ENCODE results near the gene WFDC1.
"Not testable (repeated sequence)": the region's sequence is repeated elsewhere in the genome, so short reads cannot be mapped to it uniquely, and the experiment has no call there.

The WFDC1 gene

GRCh38 chr16:84330685-84331050, 36.0 kb downstream of the WFDC1 start:
- DNase-seq: no peak

- no peak for DNase-seq
Measured at GRCh38 chr16:84331998-84332780, 37.5 kb downstream of the WFDC1 start.

GRCh38 chr16:84332975-84333684, 38.5 kb downstream of the WFDC1 start:
- no peak for DNase-seq

GRCh38 chr16:84334058-84334457, 39.4 kb downstream of the WFDC1 start:
- DNase-seq: no peak

GRCh38 chr16:84334482-84334881, 39.8 kb downstream of the WFDC1 start:
- no peak for DNase-seq

- not testable (repeated sequence) for DNase-seq
Measured at GRCh38 chr16:84337236-84337635, 42.6 kb downstream of the WFDC1 start.

GRCh38 chr16:84339311-84339710, 44.6 kb downstream of the WFDC1 start:
- DNase-seq: no peak

- no peak for DNase-seq
Measured at GRCh38 chr16:84339766-84340165, 45.1 kb downstream of the WFDC1 start.

- DNase-seq: no peak
Measured at GRCh38 chr16:84340325-84341040, 45.8 kb downstream of the WFDC1 start.

GRCh38 chr16:84341528-84342295, 47.0 kb downstream of the WFDC1 start:
- no peak for DNase-seq

- not testable (repeated sequence) for DNase-seq
Measured at GRCh38 chr16:84343800-84344199, 49.1 kb downstream of the WFDC1 start.

- DNase-seq: no peak
Measured at GRCh38 chr16:84344781-84345180, 50.1 kb downstream of the WFDC1 start.

GRCh38 chr16:84347161-84347560, 52.5 kb downstream of the WFDC1 start:
- DNase-seq: no peak

GRCh38 chr16:84348386-84348888, 53.8 kb downstream of the WFDC1 start:
- DNase-seq: no peak

GRCh38 chr16:84349862-84350684, 55.4 kb downstream of the WFDC1 start:
- DNase-seq: no peak

GRCh38 chr16:84350685-84351400, 56.2 kb downstream of the WFDC1 start:
- DNase-seq: no peak

- no peak for DNase-seq
Measured at GRCh38 chr16:84351630-84352029, 57.0 kb downstream of the WFDC1 start.

- DNase-seq: no peak
Measured at GRCh38 chr16:84354306-84354705, 59.6 kb downstream of the WFDC1 start.

GRCh38 chr16:84355149-84355548, 60.5 kb downstream of the WFDC1 start:
- no peak for DNase-seq

- DNase-seq: no peak
Measured at GRCh38 chr16:84356176-84356575, 61.5 kb downstream of the WFDC1 start.

GRCh38 chr16:84356591-84357116, 62.0 kb downstream of the WFDC1 start:
- no peak for DNase-seq
